Gastrocnemius medialis (tissue), 4 donors: ENCODE measurements around the gene SCO1. TPM values are rescaled to one million over a fixed set of nuclear protein-coding genes. Genes with fewer than 3 reads are reported as not detected.

ENCODE experiments used
- ATAC-seq, 2 donors: fragments of 150-250 bp; one replicate each; pipeline ENCODE4 v1.9.1; 2016
- DNase-seq, 2 donors: peaks; one replicate each; pipeline ENCODE4 v3.0.0-alpha.2; 2019
- H3K27ac ChIP-seq, 4 donors: fragments of 200-600 bp; sonication (generic); 1 replicate in 1 of 4; 2 replicates in 3 of 4; pipeline ENCODE4 v1.5.1; 2016 to 2018; ENCODE audit warnings: mild to moderate bottlenecking in 2 of 4, moderate library complexity in 1 of 4
- H3K27me3 ChIP-seq, 3 donors: fragments of 200-600 bp; sonication (generic) in 2 of 3; 1 replicate in 1 of 3; 2 replicates in 2 of 3; pipeline versions ENCODE4 v1.5.1 to v1.6.0; 2016 to 2019; ENCODE audit warnings: mild to moderate bottlenecking in 1 of 3, moderate library complexity in 1 of 3
- H3K36me3 ChIP-seq, 2 donors: fragments of 200-600 bp; sonication (generic) in 1 of 2; one replicate each; pipeline ENCODE4 v1.5.1; 2017 to 2018
- H3K4me1 ChIP-seq, 2 donors: fragments of 200-600 bp; sonication (generic) in 1 of 2; one replicate each; pipeline ENCODE4 v1.5.1; 2016 to 2017; ENCODE audit warnings: mild to moderate bottlenecking in 2 of 2
- H3K4me3 ChIP-seq, 4 donors: fragments of 200-600 bp; sonication (generic) in 3 of 4; 1 replicate in 1 of 4; 2 replicates in 3 of 4; pipeline ENCODE4 v1.5.1; 2016 to 2019; ENCODE audit warnings: mild to moderate bottlenecking in 2 of 4
- H3K9me3 ChIP-seq, 3 donors: fragments of 200-600 bp; sonication (generic) in 2 of 3; 1 replicate in 1 of 3; 2 replicates in 2 of 3; pipeline ENCODE4 v1.5.1; 2016 to 2019
- CTCF ChIP-seq, 5 experiments: fragments of 450-650 bp in 3 of 5; fragments of 200-600 bp in 2 of 5; sonication (generic) in 2 of 5; IDR thresholded peaks in 4 of 5; conservative IDR thresholded peaks in 1 of 5; 1 replicate in 4 of 5; 2 replicates in 1 of 5; pipeline ENCODE4 v1.5.1; 2016 to 2019; ENCODE audit warnings: antibody characterized with exemption in 5 of 5, mild to moderate bottlenecking in 3 of 5, moderate library complexity in 3 of 5
- POLR2A ChIP-seq, 2 donors: fragments of 450-650 bp; IDR thresholded peaks; one replicate each; pipeline ENCODE4 v1.6.1; 2017; ENCODE audit warnings: antibody characterized with exemption in 2 of 2, mild to moderate bottlenecking in 2 of 2, moderate library complexity in 2 of 2
- in situ Hi-C, 4 donors: fragments of 200-750 bp; cut with MboI; loops; one replicate each; pipeline versions ENCODE4 v1.15.0 to v1.8.0; 2017; ENCODE audit warnings: low sequenced_read_pairs in 4 of 4
- intact Hi-C: fragments of 100-400 bp; cut with DNase I; formaldehyde crosslinking; loops from one replicate; pipeline ENCODE4 v1.15.1; 2023; ENCODE audit warnings: low total_unique reads
- total RNA-seq, 4 donors: library from RNA; depleted of rRNA; stranded (reverse); fragments of >200 nt; gene quantifications; one replicate each; pipeline versions ENCODE4 v1.1.0 to v1.2.3, GENCODE V29; 2016

Gene SCO1
- total RNA-seq, 4 donors from 2014 or later, result 16.7 to 27.3 (median 22.8) TPM

- Histone ChIP-seq H3K4me1 (peaks cover 0 to 12% of the 10 kb centered on the region in 2 donors), H3K36me3 (no peaks in the 10 kb centered on the region), H3K27me3 (no peaks in the 10 kb centered on the region), H3K9me3 (no peaks in the 10 kb centered on the region), H3K27ac (no peak overlapping the region), H3K4me3 (no peak overlapping the region)
- DNase-seq (no peak), ATAC-seq (no peak)
- in situ Hi-C loops (loop anchor here (5.0 to 25.0 kb wide), 4 partner anchors 104 to 1249 kb away; partner anchors contain the start of gene ZNF18 (in 1 of the 4)), intact Hi-C loops (no loop called here)
- no peak for TF ChIP-seq CTCF (IDR thresholded peaks at IDR 0.05 in 4 of 5, conservative IDR thresholded peaks at IDR 0.05 in 1 of 5)
- no peak for TF ChIP-seq POLR2A (IDR thresholded peaks at IDR 0.05)
Measured at GRCh38 chr17:10738521-10739258, 41.4 kb upstream of the SCO1 start.

DNA sequence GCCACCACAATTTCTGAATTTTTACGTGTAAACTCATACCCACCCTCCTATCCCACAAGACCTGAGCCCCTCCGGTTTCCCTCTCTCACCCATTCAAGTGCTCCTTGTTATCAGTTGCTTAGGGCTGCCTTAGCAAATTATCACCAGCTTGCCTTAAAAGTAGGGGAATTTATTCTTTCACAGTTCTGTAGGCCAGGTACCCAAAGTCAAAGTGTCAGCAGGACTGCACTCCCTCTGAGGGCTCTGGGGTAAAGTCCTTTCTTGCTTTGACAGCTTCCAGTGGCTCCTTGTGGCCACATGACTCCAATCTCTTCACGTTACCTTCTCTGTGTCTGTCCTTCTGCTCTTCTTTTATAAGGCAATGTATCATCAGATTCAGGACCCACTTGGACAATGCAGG, 40.4 kb upstream of the SCO1 start:
- DNase-seq, result no peak
- intact Hi-C loops, result loop anchor here (1.0 kb wide), 1 partner anchor 108 kb away; no protein-coding TSS in a partner anchor
- Histone ChIP-seq H3K27me3 (no peaks in the 10 kb centered on the region), H3K9me3 (no peaks in the 10 kb centered on the region), H3K27ac (no peak overlapping the region), H3K36me3 (no peaks in the 10 kb centered on the region), H3K4me1 (peaks cover 0 to 4% of the 10 kb centered on the region in 2 donors), H3K4me3 (no peak overlapping the region)
- TF ChIP-seq CTCF (IDR thresholded peaks at IDR 0.05 in 4 of 5, conservative IDR thresholded peaks at IDR 0.05 in 1 of 5), result no peak
- TF ChIP-seq POLR2A (IDR thresholded peaks at IDR 0.05), result no peak
- no peak for ATAC-seq
- in situ Hi-C loops, result loop anchor here (5.0 to 25.0 kb wide), 4 partner anchors 105 to 1250 kb away; partner anchors contain the start of gene ZNF18 (in 1 of the 4)

- Histone ChIP-seq H3K4me1 (peaks cover 0 to 4% of the 10 kb centered on the region in 2 donors), H3K9me3 (no peaks in the 10 kb centered on the region), H3K4me3 (no peak overlapping the region), H3K36me3 (no peaks in the 10 kb centered on the region), H3K27ac (no peak overlapping the region), H3K27me3 (no peaks in the 10 kb centered on the region)
- TF ChIP-seq POLR2A (IDR thresholded peaks at IDR 0.05) (no peak), CTCF (IDR thresholded peaks at IDR 0.05 in 4 of 5, conservative IDR thresholded peaks at IDR 0.05 in 1 of 5) (peak; percentile 51 to 81 (median 75))
- DNase-seq (peak; percentile 30 to 40), ATAC-seq (peak; percentile 76 to 84)
- intact Hi-C loops, result loop anchor here (1.0 kb wide), 1 partner anchor 108 kb away; no protein-coding TSS in a partner anchor
- in situ Hi-C loops, result loop anchor here (5.0 to 25.0 kb wide), 4 partner anchors 105 to 1250 kb away; partner anchors contain the start of gene ZNF18 (in 1 of the 4)
Measured at GRCh38 chr17:10737168-10737622, 39.9 kb upstream of the SCO1 start.

- in situ Hi-C loops (loop anchor here (5.0 to 25.0 kb wide), 4 partner anchors 106 to 1251 kb away; partner anchors contain the start of gene ZNF18 (in 1 of the 4)), intact Hi-C loops (no loop called here)
- Histone ChIP-seq H3K27me3 (no peaks in the 10 kb centered on the region), H3K4me1 (peaks cover 0 to 4% of the 10 kb centered on the region in 2 donors), H3K36me3 (no peaks in the 10 kb centered on the region), H3K27ac (no peak overlapping the region), H3K9me3 (no peaks in the 10 kb centered on the region), H3K4me3 (no peak overlapping the region)
- DNase-seq (no peak), ATAC-seq (no peak)
- TF ChIP-seq CTCF (IDR thresholded peaks at IDR 0.05 in 4 of 5, conservative IDR thresholded peaks at IDR 0.05 in 1 of 5) (no peak), POLR2A (IDR thresholded peaks at IDR 0.05) (no peak)
Measured at GRCh38 chr17:10735821-10736220, 38.5 kb upstream of the SCO1 start.
